ENCODE results near the gene WDR1. TPM values are rescaled to one million over a fixed set of nuclear protein-coding genes. Genes with fewer than 3 reads are reported as not detected.

Gene WDR1
- polyA plus RNA-seq, 2 of the 4 experiments (the other 2 are of a cell fraction) = 251 to 326 TPM

DNA sequence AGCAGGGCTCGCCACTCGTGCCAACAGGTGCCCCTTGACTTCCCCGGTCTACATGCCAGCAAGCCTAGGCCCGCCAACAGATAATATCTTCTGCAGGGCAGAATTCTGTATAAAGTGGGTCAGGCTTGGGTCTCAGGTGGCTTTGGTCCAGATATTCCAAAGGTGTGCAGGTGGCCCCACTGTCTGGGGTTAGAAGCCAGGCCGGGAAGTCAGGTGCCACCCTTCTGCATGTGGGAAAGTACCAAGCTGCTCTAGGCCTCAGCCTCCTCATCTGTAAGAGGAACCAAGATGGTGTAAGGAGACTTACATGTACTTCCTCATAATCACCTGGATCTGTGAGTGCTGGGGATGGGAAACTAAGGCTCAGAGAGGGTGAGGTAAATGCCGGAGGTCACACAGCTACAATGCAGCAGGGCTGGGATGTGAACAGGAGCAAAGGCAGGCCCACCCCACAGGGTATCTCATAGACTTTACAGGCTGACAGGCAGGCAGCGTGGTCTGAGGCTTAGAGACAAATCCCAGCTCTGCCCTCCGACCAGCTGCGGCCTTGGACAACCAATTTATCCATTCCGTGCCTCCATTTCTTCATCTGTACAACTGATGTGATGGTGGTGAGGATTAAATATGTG is 35.9 kb downstream of the WDR1 start:
- WGBS (ENCODE audit: missing lambda C conversion rate) = 96% methylated on average over 6 of the region's 10 CpGs

More for the DNA sequence above, 35.9 kb downstream of the WDR1 start:
- ChIA-PET POLR2A (no interaction called here), CTCF (interaction anchor here (0.9 kb wide), 1 partner anchor 12 kb away, joined by 3 read pairs; no protein-coding TSS in a partner anchor)
- H3K4me2 ChIP-seq = no peak overlapping the region
- no peak overlapping the region for H3K4me3 ChIP-seq
- TF ChIP-seq CEBPB (IDR thresholded peaks at IDR 0.05) (no peak), RCOR1 (IDR thresholded peaks at IDR 0.05; ENCODE audit: low read depth, low read length) (no peak), BHLHE40 (IDR thresholded peaks at IDR 0.05; ENCODE audit: low read depth, low read length) (no peak), KDM1A (IDR thresholded peaks at IDR 0.05; ENCODE audit: low read depth) (no peak), POLR2AphosphoS2 (conservative IDR thresholded peaks at IDR 0.05; ENCODE audit: low read length) (no peak), TFCP2L1 (CRISPR knock-in tag; IDR thresholded peaks at IDR 0.05) (no peak), REST (IDR thresholded peaks at IDR 0.05) (no peak), RFX5 (IDR thresholded peaks at IDR 0.05) (no peak), BCL3 (IDR thresholded peaks at IDR 0.05) (no peak), HDAC2 (IDR thresholded peaks at IDR 0.05) (no peak), ELK1 (IDR thresholded peaks at IDR 0.05; ENCODE audit: low read depth, low read length) (no peak), MAZ (IDR thresholded peaks at IDR 0.05; ENCODE audit: borderline replicate concordance, low read depth, low read length) (no peak), FOSL2 (IDR thresholded peaks at IDR 0.05) (no peak), FOSL2 (CRISPR knock-in tag; IDR thresholded peaks at IDR 0.05) (no peak), NPAS2 (CRISPR knock-in tag; IDR thresholded peaks at IDR 0.05; ENCODE audit: borderline replicate concordance) (no peak), ZFP36 (IDR thresholded peaks at IDR 0.05; ENCODE audit: borderline replicate concordance, partially characterized antibody) (no peak), ESRRA (IDR thresholded peaks at IDR 0.05; ENCODE audit: borderline replicate concordance, low read length) (no peak), RARB (CRISPR knock-in tag; IDR thresholded peaks at IDR 0.05) (no peak), EHF (CRISPR knock-in tag; IDR thresholded peaks at IDR 0.05) (no peak), HES2 (IDR thresholded peaks at IDR 0.05) (no peak)
- TF ChIP-seq, protein P1, sequence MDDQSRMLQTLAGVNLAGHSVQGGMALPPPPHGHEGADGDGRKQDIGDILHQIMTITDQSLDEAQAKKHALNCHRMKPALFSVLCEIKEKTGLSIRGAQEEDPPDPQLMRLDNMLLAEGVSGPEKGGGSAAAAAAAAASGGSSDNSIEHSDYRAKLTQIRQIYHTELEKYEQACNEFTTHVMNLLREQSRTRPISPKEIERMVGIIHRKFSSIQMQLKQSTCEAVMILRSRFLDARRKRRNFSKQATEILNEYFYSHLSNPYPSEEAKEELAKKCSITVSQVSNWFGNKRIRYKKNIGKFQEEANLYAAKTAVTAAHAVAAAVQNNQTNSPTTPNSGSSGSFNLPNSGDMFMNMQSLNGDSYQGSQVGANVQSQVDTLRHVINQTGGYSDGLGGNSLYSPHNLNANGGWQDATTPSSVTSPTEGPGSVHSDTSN (IDR thresholded peaks at IDR 0.05) = no peak
- DNase-seq (ENCODE audit: low read depth in 1 of 2, low spot score in 1 of 2) = no peak
- H3K4me1 ChIP-seq = no peaks in the 10 kb centered on the region
- H3K27ac ChIP-seq = no peak overlapping the region
- no peak for ATAC-seq
- no peaks in the 10 kb centered on the region for H3K9me3 ChIP-seq
- FAIRE-seq = no peak
